NB4 (cell line): ENCODE results near the gene CD36.

Source experiments
- MYC ChIP-seq: IDR thresholded peaks from 2 replicates; pipeline ENCODE4 v1.6.1; 2011; ENCODE audit warnings: low read depth, low read length
- POLR2A ChIP-seq: IDR thresholded peaks from 2 replicates; pipeline ENCODE4 v1.6.1; 2011; ENCODE audit warnings: mild to moderate bottlenecking; ENCODE audit not compliant: insufficient read length; ENCODE audit errors: extremely low read depth
- TF ChIP-seq, protein P1 (sequence below): IDR thresholded peaks from one replicate; pipeline ENCODE4 v1.5.1; 2012; ENCODE audit warnings: low read depth, low read length
- TF ChIP-seq, protein P2 (sequence below): IDR thresholded peaks from 2 replicates; pipeline ENCODE4 v1.6.1; 2011; ENCODE audit warnings: low read depth, low read length

DNA sequence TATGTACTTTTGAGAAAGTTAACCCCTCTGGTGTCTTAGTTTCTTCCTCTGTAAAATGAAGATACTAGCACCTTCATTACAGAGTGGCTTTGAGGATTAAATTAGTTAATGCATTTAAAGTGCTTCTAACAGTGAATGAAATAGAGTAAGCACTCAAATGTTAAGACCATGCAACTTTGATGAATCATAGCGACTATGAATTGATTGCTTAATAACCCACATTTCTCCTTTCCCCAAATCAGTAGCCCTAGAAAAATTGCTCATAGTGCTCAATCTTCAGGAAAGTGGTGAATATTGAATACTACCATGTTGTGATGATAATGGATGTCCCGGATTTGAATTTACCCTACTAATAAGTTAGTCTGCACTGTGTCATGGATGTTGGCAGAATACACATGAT, 48.1 kb downstream of the CD36 start:
- TF ChIP-seq, protein P1, sequence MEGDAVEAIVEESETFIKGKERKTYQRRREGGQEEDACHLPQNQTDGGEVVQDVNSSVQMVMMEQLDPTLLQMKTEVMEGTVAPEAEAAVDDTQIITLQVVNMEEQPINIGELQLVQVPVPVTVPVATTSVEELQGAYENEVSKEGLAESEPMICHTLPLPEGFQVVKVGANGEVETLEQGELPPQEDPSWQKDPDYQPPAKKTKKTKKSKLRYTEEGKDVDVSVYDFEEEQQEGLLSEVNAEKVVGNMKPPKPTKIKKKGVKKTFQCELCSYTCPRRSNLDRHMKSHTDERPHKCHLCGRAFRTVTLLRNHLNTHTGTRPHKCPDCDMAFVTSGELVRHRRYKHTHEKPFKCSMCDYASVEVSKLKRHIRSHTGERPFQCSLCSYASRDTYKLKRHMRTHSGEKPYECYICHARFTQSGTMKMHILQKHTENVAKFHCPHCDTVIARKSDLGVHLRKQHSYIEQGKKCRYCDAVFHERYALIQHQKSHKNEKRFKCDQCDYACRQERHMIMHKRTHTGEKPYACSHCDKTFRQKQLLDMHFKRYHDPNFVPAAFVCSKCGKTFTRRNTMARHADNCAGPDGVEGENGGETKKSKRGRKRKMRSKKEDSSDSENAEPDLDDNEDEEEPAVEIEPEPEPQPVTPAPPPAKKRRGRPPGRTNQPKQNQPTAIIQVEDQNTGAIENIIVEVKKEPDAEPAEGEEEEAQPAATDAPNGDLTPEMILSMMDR = no peak
- no peak for TF ChIP-seq POLR2A
- no peak for TF ChIP-seq MYC
- TF ChIP-seq, protein P2, sequence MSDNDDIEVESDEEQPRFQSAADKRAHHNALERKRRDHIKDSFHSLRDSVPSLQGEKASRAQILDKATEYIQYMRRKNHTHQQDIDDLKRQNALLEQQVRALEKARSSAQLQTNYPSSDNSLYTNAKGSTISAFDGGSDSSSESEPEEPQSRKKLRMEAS = no peak
